Measurements from ENCODE around the gene SPAG7.
A peak's percentile ranks its signal among the peaks of the same experiment; 100 is the strongest.

Gene SPAG7

DNA sequence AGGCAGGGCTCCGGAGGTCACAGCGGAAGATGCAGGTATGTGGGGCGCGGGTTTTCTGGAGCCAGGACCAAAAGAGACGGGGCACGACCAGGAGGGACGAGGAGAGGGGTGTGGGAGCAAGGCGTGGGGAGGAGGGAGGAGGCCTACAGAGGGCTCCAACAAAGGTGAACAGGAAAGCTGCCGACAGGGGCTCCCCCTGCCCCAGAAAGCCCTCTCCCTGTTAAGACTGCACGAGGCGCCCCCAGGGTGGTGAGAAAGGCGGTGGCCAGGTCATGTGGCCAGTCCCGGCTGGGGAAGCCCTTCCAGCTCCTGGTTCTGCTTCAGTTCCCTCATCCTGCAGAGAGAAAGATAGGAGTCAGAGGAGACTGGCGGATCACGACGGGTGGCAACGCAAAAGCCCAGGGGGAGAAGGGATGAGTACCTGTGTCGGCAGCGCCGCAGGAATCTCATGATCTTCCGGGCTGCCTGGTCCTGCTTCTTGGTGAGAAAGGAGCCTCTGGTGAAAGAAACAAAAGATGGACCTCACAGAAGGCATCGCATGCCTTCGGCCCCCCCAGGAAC, 949 bp upstream of the SPAG7 start:
- Histone ChIP-seq H3K36me3 (ENCODE audit: control insufficient read depth in 5 of 5, insufficient read depth in 5 of 5, low read length in 5 of 5) (peaks cover 0 to 47% (median 30%) of the 10 kb centered on the region in 5 donors), H3K9me3 (ENCODE audit: control insufficient read depth in 5 of 5, low read length in 5 of 5) (no peaks in the 10 kb centered on the region), H3K27me3 (ENCODE audit: control insufficient read depth in 5 of 5, insufficient read depth in 4 of 5, low read length in 5 of 5) (no peaks in the 10 kb centered on the region), H3K27ac (ENCODE audit: low read depth, low read length) (peak overlapping the region; percentile 93), H3K4me1 (ENCODE audit: control insufficient read depth in 5 of 5, insufficient read depth in 5 of 5, low read length in 5 of 5) (peaks cover 8 to 50% (median 43%) of the 10 kb centered on the region in 5 donors), H3K4me3 (ENCODE audit: low read depth in 1 of 5, low read length in 5 of 5) (peak overlapping the region; percentile 65 to 96 (median 94)), H3K9ac (ENCODE audit: low read length in 5 of 5) (peak overlapping the region; percentile 26 to 87 (median 83))

DNA sequence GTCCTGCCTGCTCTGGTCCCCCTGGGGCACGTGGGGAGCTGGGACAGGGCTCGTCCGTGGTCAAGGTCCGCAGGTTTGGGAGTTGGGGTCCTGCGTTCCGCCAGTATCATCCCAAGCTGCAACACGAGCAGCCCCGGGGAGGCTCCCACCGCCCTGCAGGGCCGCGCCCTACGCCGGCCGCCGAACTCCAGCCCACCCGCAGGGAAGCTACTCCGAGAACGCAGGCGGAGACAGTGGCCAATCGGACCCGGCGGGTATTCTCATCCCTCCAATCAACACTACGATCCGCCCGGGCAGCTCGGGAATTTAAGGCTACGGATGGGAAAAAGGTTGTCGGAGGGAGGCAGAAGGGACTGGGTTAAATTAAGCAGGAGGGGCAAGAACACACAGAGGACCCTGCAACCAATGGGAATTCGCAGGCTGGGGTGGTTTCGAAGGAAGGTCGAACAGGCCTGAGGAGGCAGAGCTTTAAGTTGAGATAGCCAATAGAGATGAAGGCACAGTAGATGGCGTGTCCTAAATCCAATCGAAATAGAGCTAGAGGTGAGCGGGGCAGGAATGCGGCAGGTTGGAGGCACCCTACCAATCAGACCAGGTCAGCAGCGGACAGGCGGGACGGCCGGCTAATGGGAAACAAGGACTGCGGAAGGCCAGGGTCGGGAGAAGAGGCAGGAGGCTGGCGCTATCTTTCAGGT, 626 bp downstream of the SPAG7 start:
- Histone ChIP-seq H3K36me3 (ENCODE audit: control insufficient read depth in 5 of 5, insufficient read depth in 5 of 5, low read length in 5 of 5) (peaks cover 0 to 31% (median 15%) of the 10 kb centered on the region in 5 donors), H3K9me3 (ENCODE audit: control insufficient read depth in 5 of 5, low read length in 5 of 5) (no peaks in the 10 kb centered on the region), H3K27ac (ENCODE audit: low read depth, low read length) (peak overlapping the region; percentile 98), H3K4me1 (ENCODE audit: control insufficient read depth in 5 of 5, insufficient read depth in 5 of 5, low read length in 5 of 5) (peaks cover 8 to 38% (median 36%) of the 10 kb centered on the region in 5 donors), H3K9ac (ENCODE audit: low read length in 5 of 5) (peak overlapping the region; percentile 75 to 96 (median 87)), H3K27me3 (ENCODE audit: control insufficient read depth in 5 of 5, insufficient read depth in 4 of 5, low read length in 5 of 5) (no peaks in the 10 kb centered on the region), H3K4me3 (ENCODE audit: low read depth in 1 of 5, low read length in 5 of 5) (peak overlapping the region; percentile 91 to 99 (median 94))

DNA sequence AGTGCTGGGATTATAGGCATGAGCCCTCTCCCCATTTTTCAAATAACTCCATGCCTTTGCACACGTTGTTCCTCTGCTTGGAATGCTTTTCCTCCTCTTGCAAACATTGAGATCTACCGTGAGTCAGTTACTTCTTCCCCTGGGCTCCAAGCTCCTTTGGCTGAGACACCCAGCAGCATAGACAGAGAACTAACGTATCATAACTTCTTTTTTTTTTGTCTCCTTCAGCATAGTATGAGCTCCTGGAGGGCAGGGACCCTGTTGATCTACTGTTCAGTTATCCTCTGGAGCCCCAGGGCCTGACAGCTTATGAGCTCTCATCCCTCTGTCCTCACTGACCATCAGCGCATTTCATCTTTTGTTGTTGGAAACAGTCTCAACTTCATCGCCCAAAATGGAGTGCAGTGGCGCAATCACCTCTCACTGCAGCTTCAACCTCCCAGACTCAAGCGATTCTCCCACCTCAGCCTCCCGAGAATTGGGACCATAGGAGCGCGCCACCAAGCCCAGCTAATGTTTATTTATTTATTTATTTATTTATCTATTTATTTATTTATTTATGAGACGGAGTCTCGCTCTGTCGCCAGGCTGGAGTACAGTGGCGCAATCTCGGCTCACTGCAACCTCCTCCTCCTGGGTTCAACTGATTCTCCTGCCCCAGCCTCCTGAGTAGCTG, 2.2 kb downstream of the SPAG7 start:
- Histone ChIP-seq H3K27me3 (ENCODE audit: control insufficient read depth in 5 of 5, insufficient read depth in 4 of 5, low read length in 5 of 5) (no peaks in the 10 kb centered on the region), H3K4me3 (ENCODE audit: low read depth in 1 of 5, low read length in 5 of 5) (no peak overlapping the region), H3K36me3 (ENCODE audit: control insufficient read depth in 5 of 5, insufficient read depth in 5 of 5, low read length in 5 of 5) (peaks cover 0 to 24% (median 15%) of the 10 kb centered on the region in 5 donors), H3K4me1 (ENCODE audit: control insufficient read depth in 5 of 5, insufficient read depth in 5 of 5, low read length in 5 of 5) (peaks cover 8 to 37% (median 34%) of the 10 kb centered on the region in 5 donors), H3K27ac (ENCODE audit: low read depth, low read length) (peak overlapping the region; percentile 98), H3K9me3 (ENCODE audit: control insufficient read depth in 5 of 5, low read length in 5 of 5) (no peaks in the 10 kb centered on the region), H3K9ac (ENCODE audit: low read length in 5 of 5) (no peak overlapping the region)

DNA sequence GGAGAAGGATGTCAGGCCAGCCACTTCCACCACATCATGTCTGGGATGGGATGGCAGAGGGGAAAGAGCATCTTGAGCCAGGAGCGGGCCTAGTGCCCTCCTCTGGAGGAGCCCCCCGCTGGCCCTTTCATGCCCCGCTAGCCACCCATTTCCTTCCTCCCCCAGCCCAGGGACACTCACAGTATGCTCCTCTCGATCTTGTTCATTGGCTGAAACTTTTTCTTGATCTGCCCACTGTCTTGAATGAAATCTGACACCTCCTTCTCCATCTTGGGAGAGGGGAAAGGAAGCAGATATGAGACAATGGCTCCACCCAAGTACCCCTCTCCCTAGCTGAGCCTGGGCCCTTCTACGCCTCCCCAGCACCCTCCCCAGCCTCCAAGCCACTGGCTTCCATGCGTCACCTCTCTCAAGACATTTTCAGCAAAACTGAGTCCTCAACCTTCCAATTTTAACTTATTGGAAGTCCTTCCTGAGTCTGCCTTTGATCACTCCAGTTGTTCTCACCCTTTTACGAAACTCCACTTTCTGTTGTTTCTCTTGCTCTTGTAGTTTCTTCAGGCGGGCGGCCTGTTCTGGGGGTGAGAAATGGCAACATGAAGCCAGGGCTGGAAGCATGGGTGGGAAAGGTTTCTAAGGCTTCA, 7.2 kb downstream of the SPAG7 start:
- Histone ChIP-seq H3K4me1 (ENCODE audit: control insufficient read depth in 5 of 5, insufficient read depth in 5 of 5, low read length in 5 of 5) (peaks cover 0 to 3% (median 0%) of the 10 kb centered on the region in 5 donors), H3K9me3 (ENCODE audit: control insufficient read depth in 5 of 5, low read length in 5 of 5) (no peaks in the 10 kb centered on the region), H3K27ac (ENCODE audit: low read depth, low read length) (no peak overlapping the region), H3K9ac (ENCODE audit: low read length in 5 of 5) (no peak overlapping the region), H3K4me3 (ENCODE audit: low read depth in 1 of 5, low read length in 5 of 5) (no peak overlapping the region), H3K27me3 (ENCODE audit: control insufficient read depth in 5 of 5, insufficient read depth in 4 of 5, low read length in 5 of 5) (no peaks in the 10 kb centered on the region), H3K36me3 (ENCODE audit: control insufficient read depth in 5 of 5, insufficient read depth in 5 of 5, low read length in 5 of 5) (peaks cover 0 to 34% (median 27%) of the 10 kb centered on the region in 5 donors)

DNA sequence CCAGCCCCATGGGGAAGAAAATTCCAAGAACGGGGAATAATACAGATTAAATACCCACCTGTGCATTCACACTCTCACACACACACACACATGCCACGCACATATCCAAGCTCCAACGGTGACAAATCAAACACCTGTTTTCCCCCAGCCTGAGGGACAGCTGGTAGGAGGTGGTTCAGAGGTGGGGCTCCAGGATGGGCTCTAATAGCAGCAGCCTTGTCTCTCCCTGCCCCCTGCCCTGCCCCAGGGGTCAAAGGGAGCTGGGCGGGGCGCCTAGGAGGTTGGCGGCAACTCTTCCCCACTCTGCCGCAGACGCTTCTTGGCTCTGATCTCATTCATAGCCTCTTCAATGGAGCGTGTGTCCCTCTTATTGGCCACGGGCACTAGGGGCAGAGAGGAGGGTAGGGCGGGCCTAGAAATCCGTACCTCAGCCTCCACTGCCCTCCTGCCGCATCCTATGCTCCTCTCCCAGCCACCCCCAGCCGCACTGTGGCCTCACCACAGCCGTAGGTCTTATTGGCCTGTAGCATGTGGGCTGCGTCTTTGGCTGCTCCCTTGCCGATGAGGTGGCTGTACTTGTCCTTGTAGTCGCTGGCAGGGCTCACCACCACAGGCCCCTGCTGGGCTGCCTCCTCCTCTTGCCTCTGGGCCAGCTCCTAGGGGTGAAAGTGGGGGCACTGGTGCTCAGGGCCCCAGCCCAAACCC, 8.2 kb downstream of the SPAG7 start:
- H3K9ac ChIP-seq (ENCODE audit: low read length in 5 of 5), result no peak overlapping the region
- peaks cover 0 to 34% (median 27%) of the 10 kb centered on the region in 5 donors for H3K36me3 ChIP-seq (ENCODE audit: control insufficient read depth in 5 of 5, insufficient read depth in 5 of 5, low read length in 5 of 5)
- no peak overlapping the region for H3K27ac ChIP-seq (ENCODE audit: low read depth, low read length)
- no peaks in the 10 kb centered on the region for H3K27me3 ChIP-seq (ENCODE audit: control insufficient read depth in 5 of 5, insufficient read depth in 4 of 5, low read length in 5 of 5)
- H3K4me3 ChIP-seq (ENCODE audit: low read depth in 1 of 5, low read length in 5 of 5), result no peak overlapping the region
- no peaks in the 10 kb centered on the region for H3K9me3 ChIP-seq (ENCODE audit: control insufficient read depth in 5 of 5, low read length in 5 of 5)
- peaks cover 0 to 1% (median 0%) of the 10 kb centered on the region in 5 donors for H3K4me1 ChIP-seq (ENCODE audit: control insufficient read depth in 5 of 5, insufficient read depth in 5 of 5, low read length in 5 of 5)

DNA sequence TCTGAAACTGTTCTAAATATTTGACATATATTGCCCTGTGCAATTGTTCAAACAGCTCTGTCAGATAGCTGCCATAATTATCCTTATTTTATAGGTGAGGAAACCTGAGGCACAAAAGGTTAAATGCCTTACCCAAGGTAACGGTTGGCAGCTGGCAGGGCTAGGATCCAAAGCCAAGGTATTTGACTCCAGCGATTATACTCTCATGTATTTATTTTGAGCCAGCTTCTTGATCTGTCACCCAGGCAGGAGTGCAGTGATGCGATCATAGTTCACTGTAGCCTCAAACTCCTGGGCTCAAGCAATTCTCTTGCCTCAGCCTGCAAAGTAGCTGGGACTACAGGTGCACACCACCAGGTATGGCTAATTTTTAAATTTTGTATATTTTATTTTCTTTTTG, 9.5 kb downstream of the SPAG7 start:
- Histone ChIP-seq H3K9ac (ENCODE audit: low read length in 5 of 5) (no peak overlapping the region), H3K9me3 (ENCODE audit: control insufficient read depth in 5 of 5, low read length in 5 of 5) (no peaks in the 10 kb centered on the region), H3K4me3 (ENCODE audit: low read depth in 1 of 5, low read length in 5 of 5) (no peak overlapping the region), H3K27ac (ENCODE audit: low read depth, low read length) (no peak overlapping the region), H3K4me1 (ENCODE audit: control insufficient read depth in 5 of 5, insufficient read depth in 5 of 5, low read length in 5 of 5) (peaks cover 2 to 14% (median 9%) of the 10 kb centered on the region in 5 donors), H3K36me3 (ENCODE audit: control insufficient read depth in 5 of 5, insufficient read depth in 5 of 5, low read length in 5 of 5) (peaks cover 0 to 34% (median 27%) of the 10 kb centered on the region in 5 donors), H3K27me3 (ENCODE audit: control insufficient read depth in 5 of 5, insufficient read depth in 4 of 5, low read length in 5 of 5) (no peaks in the 10 kb centered on the region)

DNA sequence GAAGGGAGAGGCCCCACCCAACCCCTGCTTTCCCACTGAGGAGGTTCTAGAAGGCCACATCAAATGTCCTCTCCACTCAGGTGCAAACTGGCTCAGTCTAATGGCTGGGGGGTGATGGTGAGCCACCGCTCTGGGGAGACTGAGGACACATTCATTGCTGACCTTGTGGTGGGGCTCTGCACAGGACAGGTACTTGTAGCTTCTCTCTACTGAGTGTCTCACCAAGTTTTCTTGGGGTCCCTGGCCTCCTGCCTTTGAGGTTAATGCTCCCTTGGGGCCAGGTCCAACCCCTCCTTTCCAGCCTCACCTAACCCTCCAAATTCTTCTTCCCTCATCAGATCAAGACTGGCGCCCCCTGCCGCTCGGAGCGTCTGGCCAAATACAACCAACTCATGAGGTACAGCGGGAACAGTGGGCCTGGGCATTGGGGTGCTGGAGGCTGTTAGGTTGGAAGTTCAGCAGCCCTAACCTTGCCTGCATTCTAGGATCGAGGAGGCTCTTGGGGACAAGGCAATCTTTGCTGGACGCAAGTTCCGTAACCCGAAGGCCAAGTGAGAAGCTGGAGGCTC, 11.0 kb downstream of the SPAG7 start:
- no peaks in the 10 kb centered on the region for H3K27me3 ChIP-seq (ENCODE audit: control insufficient read depth in 5 of 5, insufficient read depth in 4 of 5, low read length in 5 of 5)
- no peak overlapping the region for H3K9ac ChIP-seq (ENCODE audit: low read length in 5 of 5)
- H3K4me3 ChIP-seq (ENCODE audit: low read depth in 1 of 5, low read length in 5 of 5), result no peak overlapping the region
- H3K36me3 ChIP-seq (ENCODE audit: control insufficient read depth in 5 of 5, insufficient read depth in 5 of 5, low read length in 5 of 5), result peaks cover 0 to 34% (median 27%) of the 10 kb centered on the region in 5 donors
- no peaks in the 10 kb centered on the region for H3K9me3 ChIP-seq (ENCODE audit: control insufficient read depth in 5 of 5, low read length in 5 of 5)
- no peak overlapping the region for H3K27ac ChIP-seq (ENCODE audit: low read depth, low read length)
- H3K4me1 ChIP-seq (ENCODE audit: control insufficient read depth in 5 of 5, insufficient read depth in 5 of 5, low read length in 5 of 5), result peaks cover 2 to 17% (median 14%) of the 10 kb centered on the region in 5 donors

DNA sequence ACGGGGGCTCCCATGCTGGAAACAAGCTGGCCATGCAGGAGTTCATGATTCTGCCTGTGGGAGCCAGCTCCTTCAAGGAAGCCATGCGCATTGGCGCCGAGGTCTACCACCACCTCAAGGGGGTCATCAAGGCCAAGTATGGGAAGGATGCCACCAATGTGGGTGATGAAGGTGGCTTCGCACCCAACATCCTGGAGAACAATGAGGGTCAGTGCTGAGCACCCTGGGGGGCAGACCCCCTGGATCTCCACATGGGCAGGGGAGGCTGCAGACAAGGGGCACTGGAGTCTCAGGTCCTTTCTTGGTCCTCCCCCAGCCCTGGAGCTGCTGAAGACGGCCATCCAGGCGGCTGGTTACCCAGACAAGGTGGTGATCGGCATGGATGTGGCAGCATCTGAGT, 12.5 kb downstream of the SPAG7 start:
- no peaks in the 10 kb centered on the region for H3K9me3 ChIP-seq (ENCODE audit: control insufficient read depth in 5 of 5, low read length in 5 of 5)
- no peak overlapping the region for H3K4me3 ChIP-seq (ENCODE audit: low read depth in 1 of 5, low read length in 5 of 5)
- peaks cover 0 to 25% (median 19%) of the 10 kb centered on the region in 5 donors for H3K36me3 ChIP-seq (ENCODE audit: control insufficient read depth in 5 of 5, insufficient read depth in 5 of 5, low read length in 5 of 5)
- H3K27ac ChIP-seq (ENCODE audit: low read depth, low read length), result no peak overlapping the region
- no peak overlapping the region for H3K9ac ChIP-seq (ENCODE audit: low read length in 5 of 5)
- no peaks in the 10 kb centered on the region for H3K27me3 ChIP-seq (ENCODE audit: control insufficient read depth in 5 of 5, insufficient read depth in 4 of 5, low read length in 5 of 5)
- peaks cover 2 to 27% (median 22%) of the 10 kb centered on the region in 5 donors for H3K4me1 ChIP-seq (ENCODE audit: control insufficient read depth in 5 of 5, insufficient read depth in 5 of 5, low read length in 5 of 5)

DNA sequence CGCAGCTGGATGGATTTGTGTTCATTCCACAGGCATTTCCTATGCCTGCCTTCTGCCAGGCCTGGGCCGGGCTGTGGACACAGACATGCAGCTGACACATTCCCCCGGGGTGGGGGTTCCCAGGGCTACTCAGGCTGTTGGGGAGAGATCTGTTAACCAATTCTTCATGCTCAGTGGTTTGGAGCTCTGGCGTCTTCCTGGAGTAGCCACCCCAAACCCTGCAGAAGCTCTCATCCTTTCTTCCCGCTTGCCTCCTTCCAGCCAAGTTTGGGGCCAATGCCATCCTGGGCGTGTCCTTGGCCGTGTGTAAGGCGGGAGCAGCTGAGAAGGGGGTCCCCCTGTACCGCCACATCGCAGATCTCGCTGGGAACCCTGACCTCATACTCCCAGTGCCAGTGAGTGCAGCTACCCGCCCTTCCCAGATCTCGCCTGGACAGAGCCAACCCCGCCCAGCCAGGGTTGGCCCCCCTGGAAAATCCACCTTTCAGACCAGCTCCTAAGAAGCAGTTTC, 14.1 kb downstream of the SPAG7 start:
- Histone ChIP-seq H3K4me3 (ENCODE audit: low read depth in 1 of 5, low read length in 5 of 5) (no peak overlapping the region), H3K9me3 (ENCODE audit: control insufficient read depth in 5 of 5, low read length in 5 of 5) (no peaks in the 10 kb centered on the region), H3K9ac (ENCODE audit: low read length in 5 of 5) (peak overlapping the region in 1 of 5 donors; percentile 56), H3K27me3 (ENCODE audit: control insufficient read depth in 5 of 5, insufficient read depth in 4 of 5, low read length in 5 of 5) (no peaks in the 10 kb centered on the region), H3K27ac (ENCODE audit: low read depth, low read length) (peak overlapping the region; percentile 63), H3K4me1 (ENCODE audit: control insufficient read depth in 5 of 5, insufficient read depth in 5 of 5, low read length in 5 of 5) (peaks cover 2 to 31% (median 23%) of the 10 kb centered on the region in 5 donors), H3K36me3 (ENCODE audit: control insufficient read depth in 5 of 5, insufficient read depth in 5 of 5, low read length in 5 of 5) (peaks cover 0 to 12% (median 5%) of the 10 kb centered on the region in 5 donors)
